ENCODE results near the gene ALX4.

ALX4 gene

GRCh38 chr11:44306052-44306917 is 3.7 kb downstream of the ALX4 start:
- peak overlapping the region; percentile 65 for H3K27ac Mint-ChIP-seq
- H3K27me3 Mint-ChIP-seq: peaks cover 99% of the 10 kb centered on the region
- H3K4me1 Mint-ChIP-seq (ENCODE audit: low read depth): peaks cover 15% of the 10 kb centered on the region
- intact Hi-C loops (cut with micrococcal nuclease): no loop called here
- no peaks in the 10 kb centered on the region for H3K9me3 Mint-ChIP-seq
- no peaks in the 10 kb centered on the region for H3K36me3 Mint-ChIP-seq (ENCODE audit: low read depth)
- H3K4me3 Mint-ChIP-seq: peak overlapping the region; percentile 80

DNA sequence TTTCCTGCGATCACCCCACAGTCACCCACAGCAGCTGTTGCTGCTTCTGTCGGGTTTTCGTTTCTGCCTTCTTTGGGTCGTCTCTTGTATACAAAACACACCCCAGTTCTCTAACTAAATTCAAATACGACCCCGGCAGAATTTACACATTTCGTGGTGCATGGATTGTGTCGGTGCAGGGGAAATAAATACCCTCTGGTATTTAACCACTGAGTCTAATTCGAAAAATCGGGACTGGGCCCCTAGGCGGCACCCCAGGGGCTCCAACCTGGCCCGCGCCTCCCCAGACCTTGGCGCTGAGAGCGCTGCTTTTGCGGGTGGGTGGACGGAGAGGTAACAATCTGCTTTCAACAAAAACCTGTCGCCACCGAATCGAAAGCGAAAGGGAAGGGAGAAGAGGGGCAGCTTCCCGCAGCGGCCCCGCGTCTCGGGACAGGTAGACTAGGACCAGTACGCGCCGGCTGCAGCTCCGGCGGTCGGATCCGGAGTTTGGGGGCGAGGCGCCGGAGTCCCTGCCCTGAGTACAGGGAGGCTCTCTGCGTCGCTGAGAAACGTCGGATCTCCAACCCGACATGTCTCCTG is 4.4 kb downstream of the ALX4 start:
- H3K27me3 Mint-ChIP-seq: peaks cover 97% of the 10 kb centered on the region
- H3K4me1 Mint-ChIP-seq (ENCODE audit: low read depth): peaks cover 15% of the 10 kb centered on the region
- no peaks in the 10 kb centered on the region for H3K9me3 Mint-ChIP-seq
- intact Hi-C loops (cut with micrococcal nuclease): no loop called here
- H3K36me3 Mint-ChIP-seq (ENCODE audit: low read depth): no peaks in the 10 kb centered on the region
- H3K4me3 Mint-ChIP-seq: peak overlapping the region; percentile 80
- peak overlapping the region; percentile 65 for H3K27ac Mint-ChIP-seq

DNA sequence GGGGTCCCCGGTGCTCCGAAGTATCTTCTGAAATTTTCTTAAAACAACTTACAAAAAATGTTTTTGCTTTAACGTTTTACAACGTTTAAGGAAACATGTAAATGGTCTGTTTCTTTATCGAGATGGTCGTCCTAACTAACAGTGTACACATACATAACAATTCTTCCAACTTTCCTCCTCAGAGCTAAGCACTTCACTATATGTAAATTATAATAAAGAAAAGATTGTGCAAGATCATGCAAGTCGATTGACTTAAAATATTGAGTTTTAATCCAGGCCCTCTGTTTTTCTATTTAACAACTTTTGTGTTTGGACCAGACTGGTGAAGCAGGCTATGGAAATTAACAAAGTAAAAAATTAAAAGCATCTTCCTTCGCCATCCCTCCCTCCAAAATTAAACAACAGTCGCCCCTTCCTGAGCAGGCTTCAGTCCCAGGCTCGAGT is 4.9 kb downstream of the ALX4 start:
- intact Hi-C loops (cut with micrococcal nuclease): no loop called here
- Mint-ChIP-seq H3K4me3 (peak overlapping the region; percentile 80), H3K36me3 (ENCODE audit: low read depth) (no peaks in the 10 kb centered on the region), H3K27me3 (peaks cover 96% of the 10 kb centered on the region), H3K27ac (no peak overlapping the region), H3K9me3 (no peaks in the 10 kb centered on the region), H3K4me1 (ENCODE audit: low read depth) (peaks cover 15% of the 10 kb centered on the region)

DNA sequence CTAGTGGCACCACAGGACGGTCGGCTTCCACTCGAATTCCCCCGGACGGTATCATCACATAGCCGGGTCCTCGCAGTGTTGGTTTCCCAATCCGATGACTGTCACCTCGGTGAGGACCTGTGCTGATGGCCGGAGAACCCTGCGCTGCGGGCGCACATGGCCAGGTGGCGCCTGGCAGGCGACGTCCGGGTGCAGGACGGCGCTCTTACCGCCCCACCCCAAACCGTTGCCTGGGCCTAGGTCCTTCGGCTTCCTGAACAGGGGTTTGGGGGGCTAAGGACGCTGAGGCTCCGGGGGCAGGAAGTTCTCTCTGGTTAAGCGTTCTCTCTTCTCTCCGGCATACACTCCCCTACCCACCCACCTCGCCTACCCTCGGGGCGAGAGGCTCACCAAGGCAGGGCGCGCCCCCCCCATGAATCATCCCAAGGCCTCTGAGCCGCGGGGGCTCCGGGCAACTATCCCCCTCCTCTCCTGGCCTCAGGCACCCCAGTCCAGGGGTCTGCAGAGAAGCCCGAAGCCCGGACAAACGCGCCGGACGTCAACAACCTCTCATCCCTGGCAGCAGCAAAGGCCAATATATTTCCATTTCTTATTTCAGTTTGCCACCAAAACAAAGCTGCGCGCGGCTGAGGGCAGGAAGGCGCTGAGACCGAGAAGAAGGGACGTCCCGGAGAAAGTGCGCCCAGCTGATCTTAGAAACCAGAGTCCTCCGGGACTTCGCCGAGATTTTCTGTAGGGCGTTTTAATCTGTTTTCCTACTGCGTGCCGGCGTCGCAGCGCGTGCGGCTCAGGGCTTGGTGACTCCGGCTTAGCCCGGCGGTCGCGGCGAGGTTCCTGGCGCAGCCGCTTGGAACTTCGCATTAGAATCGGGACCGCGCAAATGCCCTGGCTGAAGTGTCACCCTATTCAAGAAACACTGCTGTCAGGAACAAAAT is 5.6 kb downstream of the ALX4 start:
- no peak overlapping the region for H3K4me3 Mint-ChIP-seq
- no peaks in the 10 kb centered on the region for H3K9me3 Mint-ChIP-seq
- peaks cover 15% of the 10 kb centered on the region for H3K4me1 Mint-ChIP-seq (ENCODE audit: low read depth)
- no peaks in the 10 kb centered on the region for H3K36me3 Mint-ChIP-seq (ENCODE audit: low read depth)
- peaks cover 93% of the 10 kb centered on the region for H3K27me3 Mint-ChIP-seq
- H3K27ac Mint-ChIP-seq: no peak overlapping the region
- intact Hi-C loops (cut with micrococcal nuclease): no loop called here

- H3K4me3 Mint-ChIP-seq: no peak overlapping the region
- peaks cover 89% of the 10 kb centered on the region for H3K27me3 Mint-ChIP-seq
- no peaks in the 10 kb centered on the region for H3K36me3 Mint-ChIP-seq (ENCODE audit: low read depth)
- intact Hi-C loops (cut with micrococcal nuclease): no loop called here
- peaks cover 15% of the 10 kb centered on the region for H3K4me1 Mint-ChIP-seq (ENCODE audit: low read depth)
- H3K27ac Mint-ChIP-seq: no peak overlapping the region
- H3K9me3 Mint-ChIP-seq: no peaks in the 10 kb centered on the region
Measured at GRCh38 chr11:44303401-44303938, 6.5 kb downstream of the ALX4 start.

DNA sequence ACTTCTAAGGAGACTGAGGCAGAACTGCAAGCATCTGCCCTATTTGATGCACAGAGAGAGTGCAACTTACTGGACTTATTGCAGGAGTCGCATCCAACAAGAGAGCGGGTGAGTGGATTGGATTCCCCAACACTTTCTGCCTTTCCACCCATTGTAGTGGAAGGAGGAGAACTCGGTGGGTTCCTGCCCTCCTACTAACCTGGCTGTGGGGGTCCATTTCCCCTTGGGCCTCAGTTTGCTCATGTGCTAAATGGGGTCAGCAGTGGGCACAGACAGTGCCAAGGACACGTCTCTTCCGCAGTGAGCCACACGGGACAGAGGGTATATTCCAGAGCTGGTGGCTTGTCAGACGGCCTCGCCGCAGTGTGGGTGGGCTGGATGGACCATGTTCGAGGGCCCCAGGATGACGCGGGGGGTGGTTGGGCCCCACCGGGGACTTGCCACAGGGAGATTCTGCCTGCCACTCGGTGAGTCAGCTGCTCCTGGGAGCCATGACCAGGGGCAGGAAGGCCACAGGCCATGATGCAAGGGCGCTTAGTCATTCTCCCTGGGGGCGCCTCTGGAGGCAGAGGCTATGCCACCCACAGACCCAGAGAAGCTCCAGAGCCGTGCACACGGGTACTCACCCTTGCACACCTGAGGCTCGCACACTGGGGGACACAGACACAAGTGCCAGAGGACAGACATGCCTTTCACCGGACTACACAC is 8.2 kb downstream of the ALX4 start:
- peaks cover 81% of the 10 kb centered on the region for H3K27me3 Mint-ChIP-seq
- no peaks in the 10 kb centered on the region for H3K9me3 Mint-ChIP-seq
- peaks cover 15% of the 10 kb centered on the region for H3K4me1 Mint-ChIP-seq (ENCODE audit: low read depth)
- H3K4me3 Mint-ChIP-seq: no peak overlapping the region
- no peak overlapping the region for H3K27ac Mint-ChIP-seq
- no peaks in the 10 kb centered on the region for H3K36me3 Mint-ChIP-seq (ENCODE audit: low read depth)
- intact Hi-C loops (cut with micrococcal nuclease): no loop called here

GRCh38 chr11:44300844-44301563 is 8.9 kb downstream of the ALX4 start:
- intact Hi-C loops (cut with micrococcal nuclease): no loop called here
- H3K27me3 Mint-ChIP-seq: peaks cover 75% of the 10 kb centered on the region
- no peaks in the 10 kb centered on the region for H3K9me3 Mint-ChIP-seq
- peaks cover 10% of the 10 kb centered on the region for H3K4me1 Mint-ChIP-seq (ENCODE audit: low read depth)
- no peaks in the 10 kb centered on the region for H3K36me3 Mint-ChIP-seq (ENCODE audit: low read depth)
- H3K4me3 Mint-ChIP-seq: no peak overlapping the region
- no peak overlapping the region for H3K27ac Mint-ChIP-seq

DNA sequence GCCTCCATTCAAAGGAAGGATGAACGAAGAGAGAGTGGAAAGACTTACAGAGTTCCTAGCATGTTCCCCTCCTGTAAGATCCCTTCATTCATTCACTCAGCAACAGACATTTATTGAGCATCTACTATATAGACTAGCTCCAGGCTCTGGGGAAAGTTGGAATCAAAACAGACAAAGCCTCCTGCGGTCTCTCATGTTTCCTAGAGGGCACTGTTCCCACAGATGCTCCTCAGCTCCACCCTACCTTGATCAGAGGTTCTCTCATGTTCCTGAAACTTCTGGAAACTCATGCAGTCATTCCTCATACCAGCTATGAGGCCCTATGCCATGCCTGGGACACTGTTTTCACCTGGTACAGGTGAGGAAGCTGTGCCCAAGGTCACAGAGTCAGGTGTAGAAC is 11.1 kb downstream of the ALX4 start:
- intact Hi-C loops (cut with micrococcal nuclease): no loop called here
- peaks cover 54% of the 10 kb centered on the region for H3K27me3 Mint-ChIP-seq
- no peak overlapping the region for H3K4me3 Mint-ChIP-seq
- no peak overlapping the region for H3K27ac Mint-ChIP-seq
- H3K4me1 Mint-ChIP-seq (ENCODE audit: low read depth): no peaks in the 10 kb centered on the region
- no peaks in the 10 kb centered on the region for H3K9me3 Mint-ChIP-seq
- no peaks in the 10 kb centered on the region for H3K36me3 Mint-ChIP-seq (ENCODE audit: low read depth)

DNA sequence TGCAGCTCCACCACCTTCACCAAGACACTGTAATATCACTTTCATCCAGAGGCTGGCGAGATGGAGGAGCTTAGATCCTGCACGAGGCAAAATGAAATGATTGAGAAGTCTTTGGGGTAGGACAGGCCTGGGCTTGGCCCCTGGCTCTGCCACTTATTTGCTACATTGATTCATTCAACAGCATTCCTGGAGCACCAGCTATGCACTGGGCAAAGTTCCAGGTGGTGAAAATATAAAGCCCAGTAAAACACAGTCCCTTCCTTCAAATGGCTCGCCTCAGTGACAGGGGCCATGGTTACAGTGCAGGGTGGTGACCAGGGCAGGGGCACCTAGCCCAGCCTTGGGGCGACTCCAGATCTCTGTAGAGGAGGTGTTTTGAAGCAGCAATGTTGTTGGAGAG is 19.7 kb downstream of the ALX4 start:
- Mint-ChIP-seq H3K36me3 (ENCODE audit: low read depth) (no peaks in the 10 kb centered on the region), H3K27ac (no peak overlapping the region), H3K9me3 (no peaks in the 10 kb centered on the region), H3K4me1 (ENCODE audit: low read depth) (no peaks in the 10 kb centered on the region), H3K4me3 (no peak overlapping the region), H3K27me3 (peaks cover 10% of the 10 kb centered on the region)
- intact Hi-C loops (cut with micrococcal nuclease): no loop called here

- Mint-ChIP-seq H3K9me3 (no peaks in the 10 kb centered on the region), H3K27ac (no peak overlapping the region), H3K4me1 (ENCODE audit: low read depth) (no peaks in the 10 kb centered on the region), H3K36me3 (ENCODE audit: low read depth) (no peaks in the 10 kb centered on the region), H3K4me3 (no peak overlapping the region), H3K27me3 (peaks cover 12% of the 10 kb centered on the region)
- intact Hi-C loops (cut with micrococcal nuclease): loop anchor here (5.0 kb wide), 1 partner anchor 329 kb away; no protein-coding TSS in a partner anchor
Measured at GRCh38 chr11:44288133-44288526, 21.8 kb downstream of the ALX4 start.

DNA sequence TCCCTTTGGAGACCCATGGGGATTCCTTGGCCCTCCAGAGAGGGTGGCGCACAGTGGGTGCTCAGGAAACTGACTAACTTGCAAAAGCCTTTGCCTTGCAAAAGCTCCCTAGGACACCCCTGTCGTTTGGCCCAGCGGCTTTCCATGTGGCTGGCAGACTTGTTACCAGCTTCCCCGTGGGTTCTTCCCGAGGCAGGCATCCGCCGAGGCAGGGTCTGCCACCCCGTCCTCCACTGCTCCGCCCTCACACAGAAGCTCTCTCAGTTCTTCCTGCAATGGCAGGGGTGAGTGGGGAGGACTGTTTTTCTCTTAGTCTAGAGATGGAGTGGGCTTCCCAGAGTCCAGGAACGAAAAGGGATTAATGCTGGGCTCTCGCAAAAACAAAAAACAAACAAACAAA is 23.0 kb downstream of the ALX4 start:
- intact Hi-C loops (cut with micrococcal nuclease): loop anchor here (1.0 to 5.0 kb wide), 2 partner anchors 251 to 330 kb away; no protein-coding TSS in a partner anchor
- Mint-ChIP-seq H3K4me1 (ENCODE audit: low read depth) (no peaks in the 10 kb centered on the region), H3K4me3 (no peak overlapping the region), H3K27ac (no peak overlapping the region), H3K36me3 (ENCODE audit: low read depth) (no peaks in the 10 kb centered on the region), H3K27me3 (peaks cover 10% of the 10 kb centered on the region), H3K9me3 (no peaks in the 10 kb centered on the region)

DNA sequence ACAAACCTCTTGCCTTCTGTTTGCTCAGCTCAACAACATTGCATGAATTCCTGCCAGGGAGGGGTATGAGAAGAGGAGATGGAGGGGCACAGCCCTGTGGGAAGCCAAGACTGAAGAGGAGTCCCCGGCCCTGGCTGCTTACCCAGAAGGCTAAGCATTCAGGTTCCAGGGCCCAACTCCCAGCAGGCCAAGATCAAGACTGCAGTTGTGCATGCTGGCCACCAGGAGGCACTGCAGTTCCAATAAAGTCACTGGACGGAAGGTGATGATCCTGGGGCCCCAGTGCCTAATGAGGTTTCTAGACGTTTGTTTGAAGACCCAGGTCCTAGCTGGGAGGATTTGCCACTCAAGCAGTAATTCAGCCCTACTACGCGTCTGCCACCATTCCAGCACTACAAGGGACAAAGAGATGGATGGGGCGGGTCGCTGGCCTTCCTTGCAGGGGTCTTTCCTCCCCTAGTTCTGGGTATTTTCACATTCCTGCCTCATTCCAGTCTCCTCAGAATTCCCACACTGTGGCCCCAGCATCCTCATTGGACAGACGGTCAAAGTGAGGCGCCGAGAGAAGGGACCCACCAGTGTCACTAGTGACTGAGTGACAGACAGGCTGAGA is 23.6 kb downstream of the ALX4 start:
- H3K4me3 Mint-ChIP-seq: no peak overlapping the region
- intact Hi-C loops (cut with micrococcal nuclease): loop anchor here (1.0 to 5.0 kb wide), 2 partner anchors 252 to 331 kb away; no protein-coding TSS in a partner anchor
- H3K9me3 Mint-ChIP-seq: no peaks in the 10 kb centered on the region
- H3K27me3 Mint-ChIP-seq: peaks cover 9% of the 10 kb centered on the region
- no peak overlapping the region for H3K27ac Mint-ChIP-seq
- H3K4me1 Mint-ChIP-seq (ENCODE audit: low read depth): no peaks in the 10 kb centered on the region
- H3K36me3 Mint-ChIP-seq (ENCODE audit: low read depth): no peaks in the 10 kb centered on the region

Measured in dendritic cell treated with granulocyte-macrophage colony-stimulating factor and Interleukin-4, amounts not matched to agents 40 ng/mL and 50 ng/mL, for 4 days (primary cell).